ENCODE results near the gene NAV1. TPM values are rescaled to one million over a fixed set of nuclear protein-coding genes. Genes with fewer than 3 reads are reported as not detected.
"Not testable (repeated sequence)": the region's sequence is repeated elsewhere in the genome, so short reads cannot be mapped to it uniquely, and the experiment has no call there.

The NAV1 gene
- total RNA-seq, 2 donors from 2014 or later: 16.3 to 32.1 TPM

DNA sequence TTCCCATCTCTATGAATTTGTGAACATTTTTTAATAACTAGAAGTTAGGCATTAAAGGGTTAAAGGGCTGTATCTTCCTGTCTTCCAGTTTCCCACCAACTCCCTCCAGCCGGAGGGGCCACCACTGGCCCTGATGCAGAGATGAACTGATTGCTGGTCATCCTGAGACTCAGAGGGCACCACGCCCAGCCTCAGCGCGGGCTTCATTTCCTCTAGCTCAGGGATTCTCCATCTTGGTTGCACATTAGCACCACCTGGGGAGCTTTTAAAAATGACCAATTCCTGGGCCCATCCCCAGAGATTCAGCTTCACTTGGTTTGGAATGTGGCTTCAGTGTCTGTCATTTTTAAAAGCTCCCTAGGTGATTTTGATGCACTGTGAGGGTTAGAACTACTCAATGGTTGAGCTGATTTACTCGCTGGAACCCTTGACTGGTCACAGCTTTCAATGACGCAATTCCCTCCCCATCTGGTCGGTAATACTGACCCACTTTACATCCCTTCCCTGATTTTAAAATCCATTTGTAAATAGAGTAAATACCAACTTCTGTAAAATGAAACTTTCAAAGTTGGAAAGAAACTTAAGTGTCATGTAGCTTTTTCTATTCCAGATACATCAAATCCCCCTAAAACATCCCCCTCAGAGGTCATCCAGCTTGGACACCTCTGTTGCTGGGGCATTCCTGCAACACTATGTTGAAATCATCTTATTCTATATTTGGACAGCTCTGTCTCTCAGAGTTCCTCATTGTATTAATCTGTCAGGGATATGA, 5.1 kb downstream of the NAV1 start:
- Histone ChIP-seq H3K4me3 (no peak overlapping the region), H3K9me3 (no peaks in the 10 kb centered on the region), H3K36me3 (no peaks in the 10 kb centered on the region), H3K27me3 (no peaks in the 10 kb centered on the region), H3K27ac (no peak overlapping the region), H3K4me1 (peaks cover 0 to 33% of the 10 kb centered on the region in 2 donors)
- TF ChIP-seq, protein P1, sequence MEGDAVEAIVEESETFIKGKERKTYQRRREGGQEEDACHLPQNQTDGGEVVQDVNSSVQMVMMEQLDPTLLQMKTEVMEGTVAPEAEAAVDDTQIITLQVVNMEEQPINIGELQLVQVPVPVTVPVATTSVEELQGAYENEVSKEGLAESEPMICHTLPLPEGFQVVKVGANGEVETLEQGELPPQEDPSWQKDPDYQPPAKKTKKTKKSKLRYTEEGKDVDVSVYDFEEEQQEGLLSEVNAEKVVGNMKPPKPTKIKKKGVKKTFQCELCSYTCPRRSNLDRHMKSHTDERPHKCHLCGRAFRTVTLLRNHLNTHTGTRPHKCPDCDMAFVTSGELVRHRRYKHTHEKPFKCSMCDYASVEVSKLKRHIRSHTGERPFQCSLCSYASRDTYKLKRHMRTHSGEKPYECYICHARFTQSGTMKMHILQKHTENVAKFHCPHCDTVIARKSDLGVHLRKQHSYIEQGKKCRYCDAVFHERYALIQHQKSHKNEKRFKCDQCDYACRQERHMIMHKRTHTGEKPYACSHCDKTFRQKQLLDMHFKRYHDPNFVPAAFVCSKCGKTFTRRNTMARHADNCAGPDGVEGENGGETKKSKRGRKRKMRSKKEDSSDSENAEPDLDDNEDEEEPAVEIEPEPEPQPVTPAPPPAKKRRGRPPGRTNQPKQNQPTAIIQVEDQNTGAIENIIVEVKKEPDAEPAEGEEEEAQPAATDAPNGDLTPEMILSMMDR (IDR thresholded peaks at IDR 0.05): no peak
- DNase-seq (ENCODE audit: low spot score): no peak

- Histone ChIP-seq H3K27me3 (no peaks in the 10 kb centered on the region), H3K9me3 (no peaks in the 10 kb centered on the region), H3K4me3 (no peak overlapping the region), H3K36me3 (no peaks in the 10 kb centered on the region), H3K27ac (no peak overlapping the region), H3K4me1 (peaks cover 0 to 28% of the 10 kb centered on the region in 2 donors)
- TF ChIP-seq, protein P1 (IDR thresholded peaks at IDR 0.05): no peak
- no peak for DNase-seq (ENCODE audit: low spot score)
These were observed 5.8 kb downstream of the NAV1 start for GRCh38 chr1:201544710-201545109.

DNA sequence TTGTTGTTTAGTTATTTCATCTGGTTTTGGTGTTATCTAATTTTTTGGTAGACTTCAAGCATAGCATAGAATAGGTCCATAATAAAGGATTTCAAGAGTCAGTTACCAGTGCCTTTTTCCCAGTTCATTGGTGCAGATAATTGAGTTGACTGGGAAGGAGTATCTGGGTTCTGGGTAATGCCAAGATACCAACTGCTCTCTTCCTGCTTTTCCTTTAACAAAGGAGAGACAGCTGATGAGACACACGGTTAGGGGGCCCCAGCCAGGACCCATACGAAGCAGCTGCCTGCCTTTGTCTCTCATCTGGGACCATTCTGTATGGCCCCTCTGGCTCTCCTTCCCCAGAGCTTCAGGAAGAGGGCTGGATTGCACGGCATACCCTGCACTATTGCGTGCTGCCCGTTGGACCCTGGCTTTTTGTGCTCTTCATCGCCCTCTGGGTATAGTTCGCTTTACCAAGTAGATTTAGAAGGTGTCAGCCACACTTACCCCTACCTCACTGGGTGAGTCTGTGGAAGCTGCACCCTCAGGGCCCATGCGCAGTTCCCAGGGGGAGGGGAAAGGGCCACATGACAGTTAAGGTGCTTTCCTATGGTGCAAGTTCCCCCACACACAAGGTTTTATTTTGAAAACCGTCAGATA, 7.0 kb downstream of the NAV1 start:
- Histone ChIP-seq H3K4me3 (no peak overlapping the region), H3K9me3 (no peaks in the 10 kb centered on the region), H3K36me3 (no peaks in the 10 kb centered on the region), H3K4me1 (peaks cover 0 to 20% of the 10 kb centered on the region in 2 donors), H3K27ac (no peak overlapping the region), H3K27me3 (no peaks in the 10 kb centered on the region)
- no peak for DNase-seq (ENCODE audit: low spot score)
- TF ChIP-seq, protein P1 (IDR thresholded peaks at IDR 0.05): no peak

DNA sequence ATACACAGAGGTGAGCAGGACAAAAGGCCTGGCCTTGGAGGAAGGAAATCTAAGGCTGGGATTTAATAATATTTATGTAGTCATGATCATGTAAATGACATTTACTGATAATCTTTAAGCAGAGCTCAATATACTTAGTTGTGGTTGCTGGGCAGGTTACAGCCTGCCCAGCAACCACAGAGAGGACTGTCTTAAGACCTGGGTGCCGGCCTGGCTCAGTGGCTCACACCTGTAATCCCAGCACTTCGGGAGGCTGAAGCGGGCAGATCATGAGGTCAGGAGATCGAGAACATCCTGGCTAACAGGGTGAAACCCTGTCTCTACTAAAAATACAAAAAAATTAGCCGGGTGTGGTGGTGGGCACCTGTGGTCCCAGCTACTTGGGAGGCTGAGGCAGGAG, 10.6 kb downstream of the NAV1 start:
- H3K9me3 ChIP-seq; DNase-seq (ENCODE audit: low spot score); H3K27me3 ChIP-seq; H3K36me3 ChIP-seq; H3K4me3 ChIP-seq; H3K27ac ChIP-seq: not testable (repeated sequence)
- peaks cover 0 to 26% of the 10 kb centered on the region in 2 donors for H3K4me1 ChIP-seq

GRCh38 chr1:201551096-201551495, 12.2 kb downstream of the NAV1 start:
- Histone ChIP-seq H3K4me3 (no peak overlapping the region), H3K27ac (no peak overlapping the region), H3K9me3 (no peaks in the 10 kb centered on the region), H3K27me3 (no peaks in the 10 kb centered on the region), H3K4me1 (peaks cover 0 to 37% of the 10 kb centered on the region in 2 donors), H3K36me3 (no peaks in the 10 kb centered on the region)
- TF ChIP-seq, protein P1 (IDR thresholded peaks at IDR 0.05): no peak
- DNase-seq (ENCODE audit: low spot score): no peak

- peaks cover 0 to 47% of the 10 kb centered on the region in 2 donors for H3K4me1 ChIP-seq
- H3K36me3 ChIP-seq: no peaks in the 10 kb centered on the region
- no peak for DNase-seq (ENCODE audit: low spot score)
- H3K27me3 ChIP-seq: no peaks in the 10 kb centered on the region
- TF ChIP-seq, protein P1 (IDR thresholded peaks at IDR 0.05): no peak
- no peak overlapping the region for H3K4me3 ChIP-seq
- no peaks in the 10 kb centered on the region for H3K9me3 ChIP-seq
- H3K27ac ChIP-seq: peak overlapping the region in 1 of 2 donors; percentile 52
These were observed 13.2 kb downstream of the NAV1 start for GRCh38 chr1:201551877-201552731.

All from right atrium auricular region (tissue), 2 donors.